Trophoblast cell (in vitro differentiated cells and primary cell): Measurements from ENCODE around the gene LAMB4.

ENCODE experiments used
- DNase-seq, 2 donors: peaks; one replicate each; pipeline ENCODE4 v3.0.0-alpha.2; 2016
- H2AFZ ChIP-seq: 2 replicates; pipeline ENCODE4 v1.6.1; 2013; ENCODE audit warnings: low read length, moderate library complexity, mild to moderate bottlenecking; ENCODE audit not compliant: insufficient read depth, poor library complexity
- H2AK5ac ChIP-seq: 2 replicates; pipeline ENCODE4 v1.6.1; 2013; ENCODE audit warnings: mild to moderate bottlenecking, low read length
- H2BK120ac ChIP-seq: 2 replicates; pipeline ENCODE4 v1.6.1; 2013; ENCODE audit warnings: low read length, mild to moderate bottlenecking, moderate library complexity; ENCODE audit not compliant: insufficient read depth, poor library complexity
- H2BK12ac ChIP-seq: 2 replicates; pipeline ENCODE4 v1.6.1; 2013; ENCODE audit warnings: mild to moderate bottlenecking, low read length, moderate library complexity
- H2BK5ac ChIP-seq: 2 replicates; pipeline ENCODE4 v1.6.1; 2013; ENCODE audit warnings: low read length, low read depth, moderate library complexity, mild to moderate bottlenecking; ENCODE audit not compliant: poor library complexity
- H3K14ac ChIP-seq: 2 replicates; pipeline ENCODE4 v1.6.1; 2013; ENCODE audit warnings: mild to moderate bottlenecking, low read length
- H3K18ac ChIP-seq: 2 replicates; pipeline ENCODE4 v1.6.1; 2013; ENCODE audit warnings: mild to moderate bottlenecking, low read length
- H3K23ac ChIP-seq: 2 replicates; pipeline ENCODE4 v1.6.1; 2013; ENCODE audit warnings: low read length
- H3K27ac ChIP-seq: 2 replicates; pipeline ENCODE4 v1.5.1; 2013; ENCODE audit warnings: low read depth, mild to moderate bottlenecking, inconsistent platforms, low read length, moderate library complexity
- H3K27me3 ChIP-seq: 2 replicates; pipeline ENCODE4 v1.6.1; 2013; ENCODE audit warnings: inconsistent platforms, mild to moderate bottlenecking, low read length, moderate library complexity; ENCODE audit not compliant: insufficient read depth
- H3K36me3 ChIP-seq, 2 experiments: 1 replicate in 1 of 2; 2 replicates in 1 of 2; pipeline ENCODE4 v1.6.1; 2013; ENCODE audit warnings: low read length in 2 of 2, mild to moderate bottlenecking in 2 of 2, moderate library complexity in 1 of 2; ENCODE audit not compliant: insufficient read depth in 2 of 2, control insufficient read depth in 1 of 2
- H3K4ac ChIP-seq: 2 replicates; pipeline ENCODE4 v1.6.1; 2013; ENCODE audit warnings: low read depth, mild to moderate bottlenecking, low read length, moderate library complexity
- H3K4me1 ChIP-seq, 2 experiments: 1 replicate in 1 of 2; 2 replicates in 1 of 2; pipeline ENCODE4 v1.6.1; 2013; ENCODE audit warnings: low read length in 2 of 2, mild to moderate bottlenecking in 2 of 2, moderate library complexity in 1 of 2; ENCODE audit not compliant: insufficient read depth in 2 of 2, control insufficient read depth in 1 of 2
- H3K4me2 ChIP-seq: 2 replicates; pipeline ENCODE4 v1.6.1; 2013; ENCODE audit warnings: inconsistent platforms, mild to moderate bottlenecking, low read length, moderate library complexity
- H3K4me3 ChIP-seq: 2 replicates; pipeline ENCODE4 v1.5.1; 2013; ENCODE audit warnings: mild to moderate bottlenecking, low read depth, low read length, inconsistent platforms
- H3K79me1 ChIP-seq: one replicate; pipeline ENCODE4 v1.6.1; 2013; ENCODE audit warnings: low read length
- H3K79me2 ChIP-seq: 2 replicates; pipeline ENCODE4 v1.6.1; 2013; ENCODE audit warnings: low read length, mild to moderate bottlenecking; ENCODE audit not compliant: control insufficient read depth, insufficient read depth, poor library complexity
- H3K9ac ChIP-seq: 2 replicates; pipeline ENCODE4 v1.6.1; 2013; ENCODE audit warnings: mild to moderate bottlenecking, low read length
- H3K9me3 ChIP-seq: 2 replicates; pipeline ENCODE4 v1.6.1; 2013; ENCODE audit warnings: low read depth, mild to moderate bottlenecking, control low read depth, inconsistent platforms, low read length; ENCODE audit not compliant: insufficient read depth
- H4K12ac ChIP-seq: 2 replicates; pipeline ENCODE4 v1.6.1; 2013; ENCODE audit warnings: low read depth, mild to moderate bottlenecking, low read length, moderate library complexity
- H4K8ac ChIP-seq: 2 replicates; pipeline ENCODE4 v1.6.1; 2013; ENCODE audit warnings: low read depth, mild to moderate bottlenecking, low read length, moderate library complexity
- H4K91ac ChIP-seq: one replicate; pipeline ENCODE4 v1.6.1; 2013; ENCODE audit warnings: low read depth, mild to moderate bottlenecking, low read length, moderate library complexity
- WGBS: extraction: QIAGEN DNeasy Blood & Tissue Kit; methylation state at CpG from one replicate; pipeline ENCODE4 v1.1.7; 2013; ENCODE audit warnings: missing lambda C conversion rate; ENCODE audit not compliant: insufficient read length, insufficient coverage; ENCODE audit errors: extremely low coverage; 5-methylcytosine and 5-hydroxymethylcytosine counted together

LAMB4 gene

DNA sequence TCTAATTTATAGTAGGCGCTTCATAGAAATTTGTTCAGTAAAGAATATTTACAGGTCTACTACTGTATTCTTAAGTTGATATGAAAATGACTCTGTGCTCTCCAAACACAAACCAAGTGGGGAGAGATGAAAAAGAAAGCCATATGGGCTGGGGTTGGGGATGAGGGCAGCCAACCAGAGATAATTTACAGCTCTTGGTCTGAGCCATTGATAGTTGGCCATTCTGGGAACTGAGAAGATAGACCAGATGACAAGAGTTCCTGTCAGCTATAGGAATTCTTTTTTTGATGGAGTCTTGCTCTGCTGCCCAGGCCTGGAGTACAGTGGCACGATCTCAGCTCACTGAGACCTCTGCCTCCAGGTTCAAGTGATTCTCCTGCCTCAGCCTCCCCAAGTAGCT, 57.4 kb downstream of the LAMB4 start:
- H3K4me1 ChIP-seq: peaks cover 0 to 3% of the 10 kb centered on the region in 2 experiments
- H3K14ac ChIP-seq: no peak overlapping the region
- H2BK120ac ChIP-seq: no peak overlapping the region
- no peak overlapping the region for H2BK5ac ChIP-seq
- no peaks in the 10 kb centered on the region for H3K79me1 ChIP-seq
- no peak overlapping the region for H3K18ac ChIP-seq
- no peaks in the 10 kb centered on the region for H3K9me3 ChIP-seq
- no peak overlapping the region for H3K4me3 ChIP-seq
- no peaks in the 10 kb centered on the region for H3K79me2 ChIP-seq
- DNase-seq: no peak
- no peak overlapping the region for H4K91ac ChIP-seq
- no peak overlapping the region for H3K9ac ChIP-seq
- H4K12ac ChIP-seq: no peak overlapping the region
- H3K36me3 ChIP-seq: no peaks in the 10 kb centered on the region
- H2AK5ac ChIP-seq: no peak overlapping the region
- H3K4me2 ChIP-seq: no peak overlapping the region
- H2AFZ ChIP-seq: no peak overlapping the region
- no peak overlapping the region for H4K8ac ChIP-seq
- no peak overlapping the region for H3K23ac ChIP-seq
- H3K27ac ChIP-seq: no peak overlapping the region
- no peak overlapping the region for H2BK12ac ChIP-seq
- no peaks in the 10 kb centered on the region for H3K27me3 ChIP-seq
- no peak overlapping the region for H3K4ac ChIP-seq
- WGBS: no CpG with 5 or more reads among the region's 2 CpGs

DNA sequence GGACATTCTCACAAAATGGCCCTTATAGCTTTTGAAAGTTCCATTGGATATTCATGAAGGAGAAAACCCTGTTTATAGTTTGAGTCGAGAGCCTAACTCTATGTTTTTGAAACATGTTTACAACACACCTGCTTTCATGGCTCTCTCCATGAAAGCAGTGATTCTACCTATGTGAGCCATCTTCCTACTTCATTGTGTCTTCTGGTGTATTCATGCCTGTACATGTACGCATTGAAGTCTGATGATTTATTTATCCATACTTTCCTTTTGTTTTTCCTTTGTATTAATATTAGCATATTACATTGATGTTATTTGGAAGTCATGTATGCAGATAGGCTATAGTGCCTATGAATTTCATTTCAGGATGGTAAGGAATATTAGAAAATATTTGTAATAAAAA, 58.0 kb downstream of the LAMB4 start:
- H2BK12ac ChIP-seq: no peak overlapping the region
- H3K27ac ChIP-seq: no peak overlapping the region
- H3K4me2 ChIP-seq: no peak overlapping the region
- no peak overlapping the region for H3K23ac ChIP-seq
- H3K4ac ChIP-seq: no peak overlapping the region
- H3K4me1 ChIP-seq: peaks cover 0 to 3% of the 10 kb centered on the region in 2 experiments
- no peaks in the 10 kb centered on the region for H3K79me1 ChIP-seq
- no peak overlapping the region for H2AFZ ChIP-seq
- no peak overlapping the region for H4K8ac ChIP-seq
- H3K4me3 ChIP-seq: no peak overlapping the region
- H3K9ac ChIP-seq: no peak overlapping the region
- no peaks in the 10 kb centered on the region for H3K79me2 ChIP-seq
- no peak overlapping the region for H3K18ac ChIP-seq
- no peaks in the 10 kb centered on the region for H3K36me3 ChIP-seq
- WGBS: no CpG with 5 or more reads among the region's 2 CpGs
- no peak overlapping the region for H4K91ac ChIP-seq
- no peaks in the 10 kb centered on the region for H3K9me3 ChIP-seq
- no peak overlapping the region for H2BK5ac ChIP-seq
- no peak overlapping the region for H2AK5ac ChIP-seq
- H3K14ac ChIP-seq: no peak overlapping the region
- no peak overlapping the region for H2BK120ac ChIP-seq
- H4K12ac ChIP-seq: no peak overlapping the region
- no peaks in the 10 kb centered on the region for H3K27me3 ChIP-seq
- DNase-seq: no peak

DNA sequence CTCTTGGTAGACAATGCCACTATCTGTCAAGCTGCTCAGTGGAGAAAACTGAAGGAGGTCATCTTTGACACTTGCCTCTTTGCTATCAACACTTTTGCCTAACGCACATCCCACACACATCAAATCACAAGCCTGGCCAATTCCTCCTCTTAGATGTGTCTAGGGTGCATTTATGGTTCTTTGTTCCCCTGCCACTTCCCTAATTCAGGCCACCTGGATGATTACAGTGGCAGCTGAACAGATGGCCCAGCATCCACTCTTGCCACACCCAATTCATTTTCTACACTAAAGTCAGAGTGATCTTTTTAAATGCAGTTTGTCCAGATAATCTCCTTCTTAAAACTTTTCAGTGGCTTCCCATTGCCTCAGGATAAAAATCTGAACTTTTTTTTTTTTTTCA, 58.6 kb downstream of the LAMB4 start:
- peaks cover 0 to 3% of the 10 kb centered on the region in 2 experiments for H3K4me1 ChIP-seq
- H2BK12ac ChIP-seq: no peak overlapping the region
- no CpG with 5 or more reads among the region's 1 CpG for WGBS
- no peak overlapping the region for H3K14ac ChIP-seq
- no peak overlapping the region for H3K18ac ChIP-seq
- H3K79me2 ChIP-seq: no peaks in the 10 kb centered on the region
- H3K4me3 ChIP-seq: no peak overlapping the region
- H3K4me2 ChIP-seq: no peak overlapping the region
- H3K4ac ChIP-seq: no peak overlapping the region
- peak overlapping the region; percentile 30 for H3K9ac ChIP-seq
- no peak overlapping the region for H3K23ac ChIP-seq
- no peaks in the 10 kb centered on the region for H3K79me1 ChIP-seq
- no peak overlapping the region for H2BK120ac ChIP-seq
- H3K36me3 ChIP-seq: no peaks in the 10 kb centered on the region
- no peak overlapping the region for H2AFZ ChIP-seq
- H3K27me3 ChIP-seq: no peaks in the 10 kb centered on the region
- H3K9me3 ChIP-seq: no peaks in the 10 kb centered on the region
- DNase-seq: no peak
- no peak overlapping the region for H4K8ac ChIP-seq
- H2BK5ac ChIP-seq: no peak overlapping the region
- no peak overlapping the region for H2AK5ac ChIP-seq
- H4K12ac ChIP-seq: no peak overlapping the region
- H4K91ac ChIP-seq: no peak overlapping the region
- no peak overlapping the region for H3K27ac ChIP-seq

DNA sequence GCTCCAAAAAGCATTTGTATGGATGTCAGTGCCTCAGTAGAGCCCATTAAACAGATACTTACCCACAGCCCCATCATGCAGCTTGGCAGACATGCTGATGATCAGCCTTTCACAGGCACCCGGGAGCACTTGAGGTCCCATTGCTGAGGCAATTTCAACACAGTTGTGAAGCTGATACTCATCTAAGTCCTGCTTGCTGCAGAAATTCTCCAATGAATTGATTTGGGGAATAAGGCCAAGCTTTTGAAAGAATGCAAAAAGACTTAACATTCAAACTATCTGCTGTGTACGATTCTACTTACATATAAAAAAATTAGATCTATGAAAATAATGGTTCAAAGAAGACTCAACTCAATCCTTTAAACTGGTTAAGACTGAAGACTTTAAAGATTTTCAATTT, 60.5 kb downstream of the LAMB4 start:
- H3K79me1 ChIP-seq: no peaks in the 10 kb centered on the region
- no peak overlapping the region for H3K14ac ChIP-seq
- H3K4me3 ChIP-seq: no peak overlapping the region
- no peak overlapping the region for H2BK5ac ChIP-seq
- H4K91ac ChIP-seq: no peak overlapping the region
- WGBS: no CpG with 5 or more reads among the region's 2 CpGs
- no peaks in the 10 kb centered on the region for H3K27me3 ChIP-seq
- no peaks in the 10 kb centered on the region for H3K36me3 ChIP-seq
- H2BK12ac ChIP-seq: no peak overlapping the region
- H2AK5ac ChIP-seq: no peak overlapping the region
- no peak overlapping the region for H4K8ac ChIP-seq
- H3K4ac ChIP-seq: no peak overlapping the region
- no peak overlapping the region for H3K9ac ChIP-seq
- peaks cover 3 to 6% of the 10 kb centered on the region in 2 experiments for H3K4me1 ChIP-seq
- no peak overlapping the region for H3K23ac ChIP-seq
- no peak overlapping the region for H3K27ac ChIP-seq
- no peak overlapping the region for H3K4me2 ChIP-seq
- H4K12ac ChIP-seq: no peak overlapping the region
- no peaks in the 10 kb centered on the region for H3K9me3 ChIP-seq
- H3K79me2 ChIP-seq: no peaks in the 10 kb centered on the region
- no peak overlapping the region for H2BK120ac ChIP-seq
- H3K18ac ChIP-seq: no peak overlapping the region
- DNase-seq: no peak
- H2AFZ ChIP-seq: no peak overlapping the region
